ENCODE measurements around the gene FRYL. TPM values are rescaled to one million over a fixed set of nuclear protein-coding genes. Genes with fewer than 3 reads are reported as not detected.

Gene FRYL
- total RNA-seq, 2 experiments from 2014 or later = 44.8 to 54.2 TPM

- intact Hi-C loops (cut with micrococcal nuclease) = loop anchor here (5.0 kb wide), 1 partner anchor 459 kb away; no protein-coding TSS in a partner anchor
- Mint-ChIP-seq H3K4me1 (ENCODE audit: low read depth) (peaks cover 13% of the 10 kb centered on the region), H3K27me3 (ENCODE audit: low read depth) (peaks cover 17% of the 10 kb centered on the region), H3K9me3 (no peaks in the 10 kb centered on the region), H3K4me3 (no peak overlapping the region), H3K27ac (no peak overlapping the region), H3K36me3 (ENCODE audit: low read depth) (peaks cover 10% of the 10 kb centered on the region)
- no peak for DNase-seq
- CTCF ChIA-PET = interaction anchor here (0.9 to 1.0 kb wide), 2 partner anchors 49 to 430 kb away, joined by 3 read pairs; no protein-coding TSS in a partner anchor
Measured at GRCh38 chr4:48495941-48496340, 284.1 kb downstream of the FRYL start.

- no peaks in the 10 kb centered on the region for H3K9me3 Mint-ChIP-seq
- no peak overlapping the region for H3K27ac Mint-ChIP-seq
- no peak overlapping the region for H3K4me3 Mint-ChIP-seq
- peaks cover under 1% of the 10 kb centered on the region for H3K36me3 Mint-ChIP-seq (ENCODE audit: low read depth)
- intact Hi-C loops (cut with micrococcal nuclease) = no loop called here
- H3K27me3 Mint-ChIP-seq (ENCODE audit: low read depth) = peaks cover 29% of the 10 kb centered on the region
- DNase-seq = no peak
- CTCF ChIA-PET = interaction anchor here (1.1 to 1.3 kb wide), 2 partner anchors 52 to 218 kb away, joined by 4 to 5 read pairs; no protein-coding TSS in a partner anchor
- peaks cover 2% of the 10 kb centered on the region for H3K4me1 Mint-ChIP-seq (ENCODE audit: low read depth)
Measured at GRCh38 chr4:48493452-48494100, 286.5 kb downstream of the FRYL start.

GRCh38 chr4:48491514-48492176 lies 288.4 kb downstream of the FRYL start:
- Mint-ChIP-seq H3K27me3 (ENCODE audit: low read depth) (peaks cover 43% of the 10 kb centered on the region), H3K27ac (no peak overlapping the region), H3K36me3 (ENCODE audit: low read depth) (no peaks in the 10 kb centered on the region), H3K4me3 (no peak overlapping the region), H3K4me1 (ENCODE audit: low read depth) (peaks cover 2% of the 10 kb centered on the region), H3K9me3 (no peaks in the 10 kb centered on the region)
- no peak for DNase-seq
- CTCF ChIA-PET = no interaction called here
- intact Hi-C loops (cut with micrococcal nuclease) = no loop called here

- Mint-ChIP-seq H3K4me1 (ENCODE audit: low read depth) (peaks cover 2% of the 10 kb centered on the region), H3K36me3 (ENCODE audit: low read depth) (no peaks in the 10 kb centered on the region), H3K27me3 (ENCODE audit: low read depth) (peaks cover 46% of the 10 kb centered on the region), H3K9me3 (no peaks in the 10 kb centered on the region), H3K27ac (no peak overlapping the region), H3K4me3 (no peak overlapping the region)
- no peak for DNase-seq
- CTCF ChIA-PET = no interaction called here
- intact Hi-C loops (cut with micrococcal nuclease) = no loop called here
Measured at GRCh38 chr4:48490680-48491513, 289.2 kb downstream of the FRYL start.

GRCh38 chr4:48490012-48490679 lies 289.9 kb downstream of the FRYL start, which contains the start of gene ZAR1:
TSS of gene ZAR1 (plus strand) at chr4:48490252. CDS start at chr4:48490292, 40 bp downstream.
- DNase-seq = no peak
- Mint-ChIP-seq H3K9me3 (no peaks in the 10 kb centered on the region), H3K27ac (no peak within 1 kb of the TSS), H3K36me3 (ENCODE audit: low read depth) (no peaks in the 10 kb centered on the region), H3K4me3 (peak within 1 kb of the TSS; percentile 52), H3K27me3 (ENCODE audit: low read depth) (peaks cover 51% of the 10 kb centered on the region), H3K4me1 (ENCODE audit: low read depth) (peaks cover 2% of the 10 kb centered on the region)
- CTCF ChIA-PET = interaction anchor here (0.6 kb wide), 2 partner anchors 29 to 88 kb away, joined by 3 to 4 read pairs; no protein-coding TSS in a partner anchor
- intact Hi-C loops (cut with micrococcal nuclease) = no loop called here

GRCh38 chr4:48489683-48490011 lies 290.4 kb downstream of the FRYL start:
- CTCF ChIA-PET = interaction anchor here (0.6 kb wide), 3 partner anchors 30 to 328 kb away, joined by 3 to 4 read pairs (median 4); no protein-coding TSS in a partner anchor
- Mint-ChIP-seq H3K36me3 (ENCODE audit: low read depth) (no peaks in the 10 kb centered on the region), H3K27ac (no peak overlapping the region)

GRCh38 chr4:48484494-48485168 lies 295.4 kb downstream of the FRYL start:
- DNase-seq = no peak
- Mint-ChIP-seq H3K27ac (no peak overlapping the region), H3K27me3 (ENCODE audit: low read depth) (peaks cover 72% of the 10 kb centered on the region), H3K9me3 (no peaks in the 10 kb centered on the region), H3K4me3 (peak overlapping the region; percentile 54), H3K4me1 (ENCODE audit: low read depth) (peaks cover 13% of the 10 kb centered on the region), H3K36me3 (ENCODE audit: low read depth) (no peaks in the 10 kb centered on the region)
- intact Hi-C loops (cut with micrococcal nuclease) = loop anchor here (2.0 to 5.0 kb wide), 2 partner anchors 167 to 478 kb away; no protein-coding TSS in a partner anchor
- CTCF ChIA-PET = interaction anchor here (0.5 to 1.2 kb wide), 2 partner anchors 38 to 204 kb away, joined by 3 read pairs; no protein-coding TSS in a partner anchor

More at GRCh38 chr4:48489683-48490011, 290.4 kb downstream of the FRYL start:
- peaks cover 56% of the 10 kb centered on the region for H3K27me3 Mint-ChIP-seq (ENCODE audit: low read depth)
- peak overlapping the region; percentile 52 for H3K4me3 Mint-ChIP-seq
- H3K4me1 Mint-ChIP-seq (ENCODE audit: low read depth) = peaks cover 5% of the 10 kb centered on the region
- intact Hi-C loops (cut with micrococcal nuclease) = no loop called here
- H3K9me3 Mint-ChIP-seq = no peaks in the 10 kb centered on the region
- DNase-seq = no peak

GRCh38 chr4:48483777-48484493 lies 296.1 kb downstream of the FRYL start:
- Mint-ChIP-seq H3K9me3 (no peaks in the 10 kb centered on the region), H3K4me3 (peak overlapping the region; percentile 54), H3K36me3 (ENCODE audit: low read depth) (no peaks in the 10 kb centered on the region), H3K27me3 (ENCODE audit: low read depth) (peaks cover 69% of the 10 kb centered on the region), H3K4me1 (ENCODE audit: low read depth) (peaks cover 11% of the 10 kb centered on the region), H3K27ac (no peak overlapping the region)
- intact Hi-C loops (cut with micrococcal nuclease) = loop anchor here (2.0 to 5.0 kb wide), 2 partner anchors 167 to 479 kb away; no protein-coding TSS in a partner anchor
- CTCF ChIA-PET = interaction anchor here (0.5 to 1.2 kb wide), 2 partner anchors 37 to 203 kb away, joined by 3 read pairs; no protein-coding TSS in a partner anchor
- no peak for DNase-seq

- peaks cover 63% of the 10 kb centered on the region for H3K27me3 Mint-ChIP-seq (ENCODE audit: low read depth)
- H3K27ac Mint-ChIP-seq = no peak within 1 kb of the TSS
- peaks cover 11% of the 10 kb centered on the region for H3K4me1 Mint-ChIP-seq (ENCODE audit: low read depth)
- CTCF ChIA-PET = interaction anchor here (0.6 to 1.2 kb wide), 2 partner anchors 36 to 351 kb away, joined by 3 read pairs; no protein-coding TSS in a partner anchor
- H3K9me3 Mint-ChIP-seq = no peaks in the 10 kb centered on the region
- DNase-seq = no peak
- H3K36me3 Mint-ChIP-seq (ENCODE audit: low read depth) = no peaks in the 10 kb centered on the region
- intact Hi-C loops (cut with micrococcal nuclease) = loop anchor here (5.0 kb wide), 1 partner anchor 166 kb away; no protein-coding TSS in a partner anchor
- H3K4me3 Mint-ChIP-seq = peak within 1 kb of the TSS; percentile 57
Measured at GRCh38 chr4:48483006-48483776, 296.9 kb downstream of the FRYL start, which contains the start of gene SLC10A4. TSS of gene SLC10A4 (plus strand) at chr4:48483343. CDS start at chr4:48483562, 219 bp downstream.

- peaks cover 55% of the 10 kb centered on the region for H3K27me3 Mint-ChIP-seq (ENCODE audit: low read depth)
- no peaks in the 10 kb centered on the region for H3K9me3 Mint-ChIP-seq
- CTCF ChIA-PET = no interaction called here
- no peak overlapping the region for H3K27ac Mint-ChIP-seq
- no peaks in the 10 kb centered on the region for H3K36me3 Mint-ChIP-seq (ENCODE audit: low read depth)
- peaks cover 11% of the 10 kb centered on the region for H3K4me1 Mint-ChIP-seq (ENCODE audit: low read depth)
- DNase-seq = no peak
- intact Hi-C loops (cut with micrococcal nuclease) = loop anchor here (5.0 kb wide), 1 partner anchor 164 kb away; no protein-coding TSS in a partner anchor
- H3K4me3 Mint-ChIP-seq = no peak overlapping the region
Measured at GRCh38 chr4:48481581-48481980, 298.5 kb downstream of the FRYL start.
